Neural cell (in vitro differentiated cells): ENCODE results near the gene CIT. TPM values are rescaled to one million over a fixed set of nuclear protein-coding genes. Genes with fewer than 3 reads are reported as not detected.
"Not testable (repeated sequence)": the region's sequence is repeated elsewhere in the genome, so short reads cannot be mapped to it uniquely, and the experiment has no call there.

Experiments used
- H2AFZ ChIP-seq: fragments of 200-600, 300-800 bp; sonication (generic), shearing (Covaris generic); 2 replicates; pipeline ENCODE4 v1.6.0; 2014; ENCODE audit warnings: low read depth, mild to moderate bottlenecking, antibody characterized with exemption, low read length, moderate library complexity
- H3F3A ChIP-seq: fragments of 200-600 bp; shearing (Covaris generic); 2 replicates; pipeline ENCODE4 v1.6.1; 2016; ENCODE audit warnings: mild to moderate bottlenecking, moderate library complexity, mixed read lengths, antibody characterized with exemption, low read length; ENCODE audit not compliant: insufficient read depth, poor library complexity, severe bottlenecking
- H3K27ac ChIP-seq: fragments of 200-600, 300-800 bp; sonication (generic), shearing (Covaris generic); 2 replicates; pipeline ENCODE4 v1.5.1; 2014; ENCODE audit warnings: mild to moderate bottlenecking, low read length, moderate library complexity
- H3K27me3 ChIP-seq: fragments of 300-800, 200-600 bp; sonication (generic), shearing (Covaris generic); 2 replicates; pipeline ENCODE4 v1.6.0; 2014; ENCODE audit warnings: mild to moderate bottlenecking, low read depth, low read length, moderate library complexity; ENCODE audit not compliant: insufficient read depth
- H3K36me3 ChIP-seq: fragments of 300-800, 200-600 bp; sonication (generic), shearing (Covaris generic); 2 replicates; pipeline ENCODE4 v1.5.1; 2014; ENCODE audit warnings: mild to moderate bottlenecking, antibody characterized with exemption, low read length, moderate library complexity; ENCODE audit not compliant: insufficient read depth
- H3K4me2 ChIP-seq: fragments of 300-800, 200-600 bp; sonication (generic), shearing (Covaris generic); 2 replicates; pipeline ENCODE4 v1.6.0; 2014; ENCODE audit warnings: mild to moderate bottlenecking, low read length
- H3K4me3 ChIP-seq: fragments of 300-800, 200-600 bp; sonication (generic), shearing (Covaris generic); 2 replicates; pipeline ENCODE4 v1.5.1; 2014; ENCODE audit warnings: mild to moderate bottlenecking, low read length, moderate library complexity
- H3K79me2 ChIP-seq: fragments of 200-600 bp; shearing (Covaris generic); replicated peaks from 2 replicates; pipeline ENCODE4 v1.6.0; 2014; ENCODE audit warnings: mild to moderate bottlenecking, low read length, moderate library complexity; ENCODE audit not compliant: insufficient read depth
- H3K9ac ChIP-seq: fragments of 300-800, 200-600 bp; sonication (generic), shearing (Covaris generic); 2 replicates; pipeline ENCODE4 v1.6.1; 2016; ENCODE audit warnings: mild to moderate bottlenecking, low read length, mixed read lengths
- H3K9me2 ChIP-seq: fragments of 200-600 bp; shearing (Covaris generic); 2 replicates; pipeline ENCODE4 v1.6.1; 2016; ENCODE audit warnings: mild to moderate bottlenecking, low read length, mixed read lengths; ENCODE audit not compliant: insufficient read depth
- H3K9me3 ChIP-seq: fragments of 200-600, 300-800 bp; sonication (generic), shearing (Covaris generic); 2 replicates; pipeline ENCODE4 v1.6.1; 2016; ENCODE audit warnings: mild to moderate bottlenecking, mixed run types, low read length, moderate library complexity, mixed read lengths
- H4K20me1 ChIP-seq: fragments of 200-600 bp; shearing (Covaris generic); 2 replicates; pipeline ENCODE4 v1.6.1; 2016; ENCODE audit warnings: mild to moderate bottlenecking, mixed run types; ENCODE audit not compliant: insufficient read depth
- EP300 ChIP-seq: fragments of 450-650 bp; conservative IDR thresholded peaks from 2 replicates; pipeline ENCODE4 v1.6.1; 2014; ENCODE audit warnings: antibody characterized with exemption, mild to moderate bottlenecking, moderate library complexity; ENCODE audit not compliant: poor library complexity, severe bottlenecking
- EZH2 ChIP-seq: fragments of 200-600, 300-800 bp; shearing (Covaris generic), sonication (generic); IDR thresholded peaks from 2 replicates; pipeline ENCODE4 v1.6.1; 2014; ENCODE audit warnings: antibody characterized with exemption, low read length, borderline replicate concordance, mild to moderate bottlenecking; ENCODE audit not compliant: insufficient read depth, poor library complexity, severe bottlenecking
- MXI1 ChIP-seq: fragments of 450-650 bp; conservative IDR thresholded peaks from 2 replicates; pipeline ENCODE4 v1.6.1; 2014; ENCODE audit warnings: antibody characterized with exemption, mild to moderate bottlenecking; ENCODE audit not compliant: poor library complexity, severe bottlenecking
- POLR2AphosphoS5 ChIP-seq: IDR thresholded peaks from 2 replicates; pipeline ENCODE4 v1.6.1; 2012
- RAD21 ChIP-seq: fragments of 450-650 bp; conservative IDR thresholded peaks from 2 replicates; pipeline ENCODE4 v1.6.1; 2014; ENCODE audit warnings: antibody characterized with exemption, mild to moderate bottlenecking, moderate library complexity
- REST ChIP-seq: IDR thresholded peaks from 2 replicates; pipeline ENCODE4 v1.6.1; 2012; ENCODE audit warnings: borderline replicate concordance
- SMC3 ChIP-seq: fragments of 450-650 bp; conservative IDR thresholded peaks from 2 replicates; pipeline ENCODE4 v1.6.1; 2014; ENCODE audit warnings: antibody characterized with exemption, mild to moderate bottlenecking, moderate library complexity; ENCODE audit not compliant: poor library complexity
- TAF1 ChIP-seq: IDR thresholded peaks from 2 replicates; pipeline ENCODE4 v1.6.1; 2012; ENCODE audit warnings: low read depth
- polyA plus RNA-seq: library from polyadenylated mRNA; depleted of rRNA; stranded (reverse); fragments of >200 nt; gene quantifications from 2 replicates; pipeline ENCODE4 v1.2.3, GENCODE V29; 2014
- TF ChIP-seq, protein P1 (sequence below): fragments of 450-650 bp; IDR thresholded peaks from 2 replicates; pipeline ENCODE4 v1.5.1; 2014; ENCODE audit warnings: antibody characterized with exemption, mild to moderate bottlenecking, moderate library complexity; ENCODE audit not compliant: poor library complexity, severe bottlenecking

CIT gene
- polyA plus RNA-seq, 1 donor from 2014 or later: 3.3 TPM

DNA sequence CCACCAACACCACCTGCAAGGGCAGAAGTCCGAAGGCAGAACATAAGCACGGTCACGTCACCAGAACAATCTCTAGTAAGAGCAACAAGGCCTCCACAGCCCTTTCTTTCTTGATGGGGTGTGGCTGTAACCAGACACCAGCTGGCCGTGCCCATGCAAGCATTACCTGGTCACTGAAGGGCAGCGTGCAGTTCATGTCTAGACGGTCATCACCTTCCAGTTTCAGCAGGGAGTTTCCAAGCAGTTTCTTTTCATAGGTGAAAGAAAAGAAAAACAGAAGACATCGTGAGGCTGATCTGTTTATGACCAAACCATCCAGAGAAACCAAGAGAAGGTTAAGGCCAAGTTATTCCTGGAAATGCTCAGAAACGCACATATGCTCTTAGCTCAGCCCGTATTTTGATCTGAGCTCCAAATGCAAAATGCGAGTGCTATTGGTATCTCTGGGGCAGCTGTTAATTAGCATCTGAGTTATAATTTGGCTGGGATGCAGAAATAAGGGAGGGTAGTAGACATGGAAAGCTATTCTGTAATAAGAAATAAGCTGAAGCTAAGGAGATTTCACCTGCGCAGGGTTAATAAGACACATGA, 166.7 kb downstream of the CIT start:
- Histone ChIP-seq H3K9me2 (no peaks in the 10 kb centered on the region), H3K9ac (no peak overlapping the region), H4K20me1 (no peaks in the 10 kb centered on the region), H3F3A (no peaks in the 10 kb centered on the region), H3K27me3 (no peaks in the 10 kb centered on the region), H2AFZ (no peak overlapping the region), H3K9me3 (no peaks in the 10 kb centered on the region), H3K4me2 (no peak overlapping the region), H3K79me2 (no peaks in the 10 kb centered on the region), H3K36me3 (no peaks in the 10 kb centered on the region), H3K27ac (no peak overlapping the region), H3K4me3 (no peak overlapping the region)
- TF ChIP-seq TAF1 (no peak), SMC3 (no peak), EP300 (no peak)

- not testable (repeated sequence) for H3K4me3 ChIP-seq, H3K9ac ChIP-seq, H4K20me1 ChIP-seq, H3K27me3 ChIP-seq, H3K36me3 ChIP-seq, H3K27ac ChIP-seq, H3K79me2 ChIP-seq, H3K9me3 ChIP-seq, H3K9me2 ChIP-seq, H3K4me2 ChIP-seq, H3F3A ChIP-seq, H2AFZ ChIP-seq
Measured at GRCh38 chr12:119706427-119706826, 170.7 kb downstream of the CIT start.

DNA sequence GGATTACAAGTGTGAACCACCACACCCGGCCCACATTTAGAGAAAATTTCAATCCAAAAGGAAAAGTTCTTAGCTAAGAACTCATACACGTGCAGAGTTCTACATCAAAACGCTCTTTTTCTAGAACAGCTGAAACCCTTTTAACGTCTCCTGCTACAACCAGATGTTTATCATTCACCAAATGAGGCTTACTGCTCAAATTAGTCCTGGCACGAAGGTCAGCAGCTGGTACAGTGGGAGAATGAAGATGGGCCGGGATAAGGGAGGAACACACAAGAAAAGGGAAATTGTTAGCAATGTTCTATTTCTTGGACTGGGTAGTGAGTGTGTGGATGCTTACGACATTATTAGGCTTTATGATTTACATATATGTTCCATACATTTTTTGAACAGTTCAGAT, 171.9 kb downstream of the CIT start:
- Histone ChIP-seq H3K9me2 (no peaks in the 10 kb centered on the region), H3K4me2 (no peak overlapping the region), H3K27ac (no peak overlapping the region), H3K9me3 (no peaks in the 10 kb centered on the region), H3K79me2 (no peaks in the 10 kb centered on the region), H3K9ac (no peak overlapping the region), H4K20me1 (no peaks in the 10 kb centered on the region), H3F3A (no peaks in the 10 kb centered on the region), H3K4me3 (no peak overlapping the region), H3K27me3 (no peaks in the 10 kb centered on the region), H3K36me3 (no peaks in the 10 kb centered on the region), H2AFZ (no peak overlapping the region)
- TF ChIP-seq MXI1 (no peak), EP300 (no peak), SMC3 (no peak), EZH2 (no peak), REST (no peak), RAD21 (no peak), POLR2AphosphoS5 (no peak), TAF1 (no peak)
- TF ChIP-seq, protein P1, sequence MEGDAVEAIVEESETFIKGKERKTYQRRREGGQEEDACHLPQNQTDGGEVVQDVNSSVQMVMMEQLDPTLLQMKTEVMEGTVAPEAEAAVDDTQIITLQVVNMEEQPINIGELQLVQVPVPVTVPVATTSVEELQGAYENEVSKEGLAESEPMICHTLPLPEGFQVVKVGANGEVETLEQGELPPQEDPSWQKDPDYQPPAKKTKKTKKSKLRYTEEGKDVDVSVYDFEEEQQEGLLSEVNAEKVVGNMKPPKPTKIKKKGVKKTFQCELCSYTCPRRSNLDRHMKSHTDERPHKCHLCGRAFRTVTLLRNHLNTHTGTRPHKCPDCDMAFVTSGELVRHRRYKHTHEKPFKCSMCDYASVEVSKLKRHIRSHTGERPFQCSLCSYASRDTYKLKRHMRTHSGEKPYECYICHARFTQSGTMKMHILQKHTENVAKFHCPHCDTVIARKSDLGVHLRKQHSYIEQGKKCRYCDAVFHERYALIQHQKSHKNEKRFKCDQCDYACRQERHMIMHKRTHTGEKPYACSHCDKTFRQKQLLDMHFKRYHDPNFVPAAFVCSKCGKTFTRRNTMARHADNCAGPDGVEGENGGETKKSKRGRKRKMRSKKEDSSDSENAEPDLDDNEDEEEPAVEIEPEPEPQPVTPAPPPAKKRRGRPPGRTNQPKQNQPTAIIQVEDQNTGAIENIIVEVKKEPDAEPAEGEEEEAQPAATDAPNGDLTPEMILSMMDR: no peak
